Neuronal stem cell (in vitro differentiated cells): ENCODE data around the gene LHX2.
"Not testable (repeated sequence)": the region's sequence is repeated elsewhere in the genome, so short reads cannot be mapped to it uniquely, and the experiment has no call there.

ENCODE experiments used
- DNase-seq: peaks from one replicate; pipeline ENCODE4 v3.0.0-alpha.2; 2013; ENCODE audit warnings: low spot score
- H2AFZ ChIP-seq: one replicate; pipeline ENCODE4 v1.6.1; 2013; ENCODE audit warnings: mild to moderate bottlenecking, low read length, inconsistent platforms
- H2AK5ac ChIP-seq: 2 replicates; pipeline ENCODE4 v1.6.1; 2013; ENCODE audit warnings: low read depth, mild to moderate bottlenecking, inconsistent platforms, low read length, moderate library complexity, mixed read lengths
- H2BK120ac ChIP-seq: 2 replicates; pipeline ENCODE4 v1.6.1; 2013; ENCODE audit warnings: low read depth, mild to moderate bottlenecking, inconsistent platforms, low read length, moderate library complexity, mixed read lengths
- H2BK12ac ChIP-seq: one replicate; pipeline ENCODE4 v1.6.1; 2013; ENCODE audit warnings: low read length, inconsistent platforms
- H2BK15ac ChIP-seq: 2 replicates; pipeline ENCODE4 v1.6.1; 2013; ENCODE audit warnings: mild to moderate bottlenecking, low read length, inconsistent platforms, mixed read lengths
- H2BK5ac ChIP-seq: one replicate; pipeline ENCODE4 v1.6.1; 2013; ENCODE audit warnings: inconsistent platforms, mild to moderate bottlenecking, low read length, moderate library complexity
- H3K14ac ChIP-seq: one replicate; pipeline ENCODE4 v1.6.1; 2013; ENCODE audit warnings: low read length, inconsistent platforms
- H3K18ac ChIP-seq: 2 replicates; pipeline ENCODE4 v1.6.1; 2013; ENCODE audit warnings: low read length, inconsistent platforms
- H3K23ac ChIP-seq: 2 replicates; pipeline ENCODE4 v1.6.1; 2013; ENCODE audit warnings: low read depth, mild to moderate bottlenecking, mixed read lengths, low read length, inconsistent platforms; ENCODE audit not compliant: poor library complexity
- H3K27ac ChIP-seq: replicated peaks from 3 replicates; pipeline ENCODE4 v1.5.1; 2013; ENCODE audit warnings: low read length, inconsistent platforms
- H3K27me3 ChIP-seq, 3 experiments: 2 replicates each; pipeline ENCODE4 v1.6.1; 2013; ENCODE audit warnings: low read length in 3 of 3, mild to moderate bottlenecking in 2 of 3, inconsistent platforms in 1 of 3, low read depth in 1 of 3, mixed read lengths in 1 of 3, moderate library complexity in 1 of 3; ENCODE audit not compliant: control insufficient read depth in 3 of 3, insufficient read depth in 3 of 3
- H3K36me3 ChIP-seq, 2 donors: replicated peaks in 1 of 2; 2 replicates each; pipeline ENCODE4 v1.6.1; 2013; ENCODE audit warnings: low read length in 2 of 2; ENCODE audit not compliant: control insufficient read depth in 2 of 2, insufficient read depth in 2 of 2
- H3K4ac ChIP-seq: 2 replicates; pipeline ENCODE4 v1.6.1; 2013; ENCODE audit warnings: inconsistent platforms, mild to moderate bottlenecking, low read length, moderate library complexity
- H3K4me1 ChIP-seq, 2 donors: 1 replicate in 1 of 2; 2 replicates in 1 of 2; pipeline ENCODE4 v1.6.1; 2013; ENCODE audit warnings: low read length in 2 of 2, low read depth in 1 of 2; ENCODE audit not compliant: control insufficient read depth in 2 of 2, insufficient read depth in 1 of 2
- H3K4me2 ChIP-seq: one replicate; pipeline ENCODE4 v1.6.1; 2013; ENCODE audit warnings: mild to moderate bottlenecking, low read length, inconsistent platforms; ENCODE audit not compliant: insufficient read depth, poor library complexity, severe bottlenecking
- H3K4me3 ChIP-seq, 2 donors: 2 replicates each; pipeline ENCODE4 v1.5.1; 2013; ENCODE audit warnings: low read length in 2 of 2, mild to moderate bottlenecking in 2 of 2, inconsistent platforms in 1 of 2, moderate library complexity in 1 of 2
- H3K79me1 ChIP-seq: one replicate; pipeline ENCODE4 v1.6.1; 2013; ENCODE audit warnings: low read depth, mild to moderate bottlenecking, inconsistent platforms, low read length, moderate library complexity
- H3K9ac ChIP-seq: one replicate; pipeline ENCODE4 v1.6.1; 2013; ENCODE audit warnings: mild to moderate bottlenecking, low read depth, low read length, inconsistent platforms; ENCODE audit not compliant: poor library complexity
- H3K9me3 ChIP-seq, 2 donors: replicated peaks in 1 of 2; 2 replicates each; pipeline versions ENCODE3 to v1.6.1; 2013; ENCODE audit warnings: low read length in 2 of 2, mild to moderate bottlenecking in 2 of 2, inconsistent platforms in 1 of 2, low read depth in 1 of 2, mixed read lengths in 1 of 2, moderate library complexity in 1 of 2; ENCODE audit not compliant: control insufficient read depth in 2 of 2, insufficient read depth in 1 of 2
- H4K8ac ChIP-seq: one replicate; pipeline ENCODE4 v1.6.1; 2013; ENCODE audit warnings: low read depth, mild to moderate bottlenecking, inconsistent platforms, low read length, moderate library complexity
- H4K91ac ChIP-seq: one replicate; pipeline ENCODE4 v1.6.1; 2013; ENCODE audit warnings: low read length, low read depth, mild to moderate bottlenecking, inconsistent platforms; ENCODE audit not compliant: poor library complexity
- WGBS, 2 donors: extraction: QIAGEN DNeasy Blood & Tissue Kit; methylation state at CpG; one replicate each; pipeline ENCODE4 v1.1.7; 2013; ENCODE audit warnings: missing lambda C conversion rate in 2 of 2, mixed read lengths in 1 of 2; ENCODE audit not compliant: insufficient read length in 2 of 2, insufficient replicate concordance in 1 of 2; ENCODE audit errors: extremely low coverage in 2 of 2; 5-methylcytosine and 5-hydroxymethylcytosine counted together

LHX2 gene

GRCh38 chr9:123984802-123985201 lies 26.8 kb upstream of the LHX2 start:
- Histone ChIP-seq H4K8ac (no peak overlapping the region), H3K79me1 (no peaks in the 10 kb centered on the region), H2AFZ (no peak overlapping the region), H3K4me1 (peaks cover 0 to 1% of the 10 kb centered on the region in 2 donors), H3K4me3 (no peak overlapping the region), H2BK5ac (no peak overlapping the region), H3K36me3 (no peaks in the 10 kb centered on the region), H4K91ac (no peak overlapping the region), H3K23ac (no peak overlapping the region), H2BK12ac (no peak overlapping the region), H3K14ac (no peak overlapping the region), H3K4ac (no peak overlapping the region), H3K4me2 (no peak overlapping the region), H3K9ac (no peak overlapping the region), H3K27ac (no peak overlapping the region), H2AK5ac (no peak overlapping the region), H2BK15ac (no peak overlapping the region), H3K27me3 (peaks cover 0 to 93% (median 0%) of the 10 kb centered on the region in 3 experiments), H3K18ac (no peak overlapping the region), H3K9me3 (no peaks in the 10 kb centered on the region), H2BK120ac (no peak overlapping the region)
- no CpG with 5 or more reads among the region's 3 CpGs for WGBS, 2 donors
- no peak for DNase-seq

GRCh38 chr9:123985869-123986268 lies 25.7 kb upstream of the LHX2 start:
- Histone ChIP-seq H3K18ac (no peak overlapping the region), H3K9me3 (no peaks in the 10 kb centered on the region), H2BK12ac (no peak overlapping the region), H2BK5ac (no peak overlapping the region), H3K4me3 (no peak overlapping the region), H3K14ac (no peak overlapping the region), H3K79me1 (no peaks in the 10 kb centered on the region), H4K8ac (no peak overlapping the region), H2BK120ac (no peak overlapping the region), H3K27ac (no peak overlapping the region), H3K9ac (no peak overlapping the region), H2AFZ (no peak overlapping the region), H2BK15ac (no peak overlapping the region), H3K36me3 (no peaks in the 10 kb centered on the region), H2AK5ac (no peak overlapping the region), H3K23ac (no peak overlapping the region), H4K91ac (no peak overlapping the region), H3K4ac (no peak overlapping the region), H3K4me2 (no peak overlapping the region), H3K4me1 (peaks cover 0 to 1% of the 10 kb centered on the region in 2 donors), H3K27me3 (peaks cover 0 to 92% (median 0%) of the 10 kb centered on the region in 3 experiments)
- WGBS, 2 donors = no CpG with 5 or more reads among the region's 4 CpGs
- DNase-seq = no peak

GRCh38 chr9:123990427-123990826 lies 21.1 kb upstream of the LHX2 start:
- Histone ChIP-seq H3K14ac (no peak overlapping the region), H2AFZ (no peak overlapping the region), H2BK15ac (no peak overlapping the region), H3K27me3 (peaks cover 0 to 64% (median under 1%) of the 10 kb centered on the region in 3 experiments), H2BK12ac (no peak overlapping the region), H2BK120ac (no peak overlapping the region), H4K91ac (no peak overlapping the region), H4K8ac (no peak overlapping the region), H3K4ac (no peak overlapping the region), H3K27ac (no peak overlapping the region), H3K9ac (no peak overlapping the region), H2AK5ac (no peak overlapping the region), H3K4me1 (no peaks in the 10 kb centered on the region), H3K23ac (no peak overlapping the region), H3K4me2 (no peak overlapping the region), H3K79me1 (no peaks in the 10 kb centered on the region), H3K4me3 (no peak overlapping the region), H3K18ac (no peak overlapping the region), H2BK5ac (no peak overlapping the region), H3K9me3 (no peaks in the 10 kb centered on the region), H3K36me3 (no peaks in the 10 kb centered on the region)
- no CpG with 5 or more reads among the region's 5 CpGs for WGBS, 2 donors
- DNase-seq = no peak

GRCh38 chr9:123992679-123993078 lies 18.9 kb upstream of the LHX2 start:
- DNase-seq, H2BK120ac ChIP-seq, H3K27ac ChIP-seq, H4K8ac ChIP-seq, H3K18ac ChIP-seq, H2BK12ac ChIP-seq, H2AFZ ChIP-seq, H3K79me1 ChIP-seq, H2BK5ac ChIP-seq, H3K4me3 ChIP-seq, H3K9ac ChIP-seq, H2BK15ac ChIP-seq, H3K23ac ChIP-seq, H3K9me3 ChIP-seq, H3K36me3 ChIP-seq, H4K91ac ChIP-seq, H2AK5ac ChIP-seq, H3K4me2 ChIP-seq, H3K14ac ChIP-seq, H3K4ac ChIP-seq: not testable (repeated sequence)
- H3K27me3 ChIP-seq = peaks cover 0 to 66% (median 9%) of the 10 kb centered on the region in 3 experiments
- WGBS, 2 donors = no CpG with 5 or more reads among the region's 16 CpGs
- peaks cover 0 to 16% of the 10 kb centered on the region in 2 donors for H3K4me1 ChIP-seq
